Suprapubic skin (tissue), 4 donors: ENCODE data around the gene IZUMO1R. TPM values are rescaled to one million over a fixed set of nuclear protein-coding genes. Genes with fewer than 3 reads are reported as not detected.
"Not testable (repeated sequence)": the region's sequence is repeated elsewhere in the genome, so short reads cannot be mapped to it uniquely, and the experiment has no call there.

Experiments
- DNase-seq, 2 donors: peaks; one replicate each; pipeline ENCODE4 v3.0.0-alpha.2; 2019; ENCODE audit warnings: low spot score in 2 of 2
- H3K27ac ChIP-seq: fragments of 200-600 bp; sonication (generic); one replicate; pipeline ENCODE4 v1.5.1; 2019
- H3K27me3 ChIP-seq: fragments of 200-600 bp; sonication (generic); one replicate; pipeline ENCODE4 v1.5.1; 2019
- H3K36me3 ChIP-seq: fragments of 200-600 bp; sonication (generic); one replicate; pipeline ENCODE4 v1.5.1; 2019
- H3K4me1 ChIP-seq: fragments of 200-600 bp; sonication (generic); one replicate; pipeline ENCODE4 v1.5.1; 2019
- H3K4me3 ChIP-seq: fragments of 200-600 bp; sonication (generic); one replicate; pipeline ENCODE4 v1.5.1; 2019; ENCODE audit warnings: mild to moderate bottlenecking
- H3K9me3 ChIP-seq: fragments of 200-600 bp; sonication (generic); one replicate; pipeline ENCODE4 v1.5.1; 2019
- EP300 ChIP-seq: sonication (generic); formaldehyde crosslinking; IDR thresholded peaks from one replicate; pipeline ENCODE4 v1.6.1; 2017; ENCODE audit warnings: antibody characterized with exemption
- POLR2A ChIP-seq, 2 donors: fragments of 450-650 bp; IDR thresholded peaks; one replicate each; pipeline ENCODE4 v1.6.1; 2017; ENCODE audit warnings: antibody characterized with exemption in 2 of 2, mild to moderate bottlenecking in 2 of 2, moderate library complexity in 2 of 2
- POLR2AphosphoS5 ChIP-seq, 3 donors: sonication (generic); formaldehyde crosslinking; IDR thresholded peaks; one replicate each; pipeline ENCODE4 v1.6.1; 2017; ENCODE audit warnings: antibody characterized with exemption in 3 of 3
- WGBS: methylation state at CpG from one replicate; pipeline ENCODE4 v1.1.5; 2018; 5-methylcytosine and 5-hydroxymethylcytosine counted together
- total RNA-seq, 4 donors: library from RNA; depleted of rRNA; stranded (reverse); fragments of >200 nt; gene quantifications; one replicate each; pipeline ENCODE4 v1.1.0, GENCODE V29; 2016
- TF ChIP-seq, protein P1 (sequence below), 2 donors: fragments of 200-600 bp in 1 of 2; fragments of 450-650 bp in 1 of 2; sonication (generic) in 1 of 2; IDR thresholded peaks; one replicate each; pipeline ENCODE4 v1.5.1; 2016 to 2019; ENCODE audit warnings: antibody characterized with exemption in 2 of 2, mild to moderate bottlenecking in 1 of 2, moderate library complexity in 1 of 2

Gene IZUMO1R
- not detected for total RNA-seq

DNA sequence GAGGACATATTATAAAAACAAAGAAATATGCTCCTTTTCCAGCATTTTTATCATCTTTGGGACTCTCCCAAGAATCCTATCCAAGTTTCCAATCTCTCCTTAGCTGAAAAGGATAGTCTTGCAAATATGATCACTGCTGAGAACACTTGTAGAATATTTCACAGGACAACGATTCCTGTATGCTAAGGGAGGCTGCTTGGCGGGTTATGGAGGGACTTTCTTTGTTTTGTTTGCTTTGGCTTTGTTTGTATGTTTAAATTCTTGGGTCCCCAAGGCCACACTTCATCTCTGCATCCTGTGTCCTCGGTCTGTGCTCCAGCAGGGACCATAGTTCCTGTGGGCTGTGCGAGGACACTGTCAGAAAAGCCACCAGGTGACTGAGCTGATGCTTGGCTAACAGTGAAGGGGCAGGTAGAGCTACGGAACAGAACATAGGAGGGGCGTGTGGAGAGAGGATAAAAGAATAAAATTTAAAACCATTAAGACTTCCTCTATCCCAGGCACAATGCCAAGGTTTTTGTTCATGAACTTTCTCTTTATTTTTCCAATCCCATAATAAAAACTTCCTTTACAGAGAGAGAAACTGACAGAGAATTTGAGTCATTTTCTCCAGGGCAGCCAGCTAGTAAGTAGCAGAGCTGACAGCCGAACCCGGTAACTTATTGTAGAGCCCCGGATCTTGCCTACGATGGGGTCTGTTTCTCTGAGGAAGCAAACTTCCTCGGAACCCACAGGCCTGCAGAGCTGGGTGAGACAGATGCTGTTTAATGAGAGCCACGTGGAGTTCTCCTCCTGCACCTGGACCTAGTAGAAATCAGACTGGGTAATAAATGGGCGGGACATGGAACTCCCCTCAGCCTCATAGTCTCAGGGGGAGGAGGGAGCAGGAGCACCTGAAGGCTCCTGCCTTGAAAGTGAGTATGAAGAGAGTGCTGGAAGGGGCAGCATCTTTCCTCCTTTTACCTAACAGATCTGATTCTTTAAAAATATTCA, at the start of gene IZUMO1R:
Gene IZUMO1R, plus strand, starts transcription at position 615 of the 993 bp plus-strand sequence. CDS start 1,057 bp downstream, outside the sequence.
- Histone ChIP-seq H3K36me3 (no peaks in the 10 kb centered on the region), H3K27ac (no peak within 1 kb of the TSS), H3K4me1 (no peaks in the 10 kb centered on the region), H3K9me3 (no peaks in the 10 kb centered on the region), H3K4me3 (no peak within 1 kb of the TSS), H3K27me3 (no peaks in the 10 kb centered on the region)
- DNase-seq, result no peak
- 40% methylated on average over 13 of the region's 13 CpGs for WGBS
- no peak for TF ChIP-seq POLR2AphosphoS5 (IDR thresholded peaks at IDR 0.05)
- TF ChIP-seq POLR2A (IDR thresholded peaks at IDR 0.05), result no peak
- TF ChIP-seq EP300, result no peak
- TF ChIP-seq, protein P1, sequence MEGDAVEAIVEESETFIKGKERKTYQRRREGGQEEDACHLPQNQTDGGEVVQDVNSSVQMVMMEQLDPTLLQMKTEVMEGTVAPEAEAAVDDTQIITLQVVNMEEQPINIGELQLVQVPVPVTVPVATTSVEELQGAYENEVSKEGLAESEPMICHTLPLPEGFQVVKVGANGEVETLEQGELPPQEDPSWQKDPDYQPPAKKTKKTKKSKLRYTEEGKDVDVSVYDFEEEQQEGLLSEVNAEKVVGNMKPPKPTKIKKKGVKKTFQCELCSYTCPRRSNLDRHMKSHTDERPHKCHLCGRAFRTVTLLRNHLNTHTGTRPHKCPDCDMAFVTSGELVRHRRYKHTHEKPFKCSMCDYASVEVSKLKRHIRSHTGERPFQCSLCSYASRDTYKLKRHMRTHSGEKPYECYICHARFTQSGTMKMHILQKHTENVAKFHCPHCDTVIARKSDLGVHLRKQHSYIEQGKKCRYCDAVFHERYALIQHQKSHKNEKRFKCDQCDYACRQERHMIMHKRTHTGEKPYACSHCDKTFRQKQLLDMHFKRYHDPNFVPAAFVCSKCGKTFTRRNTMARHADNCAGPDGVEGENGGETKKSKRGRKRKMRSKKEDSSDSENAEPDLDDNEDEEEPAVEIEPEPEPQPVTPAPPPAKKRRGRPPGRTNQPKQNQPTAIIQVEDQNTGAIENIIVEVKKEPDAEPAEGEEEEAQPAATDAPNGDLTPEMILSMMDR (IDR thresholded peaks at IDR 0.05), result no peak

DNA sequence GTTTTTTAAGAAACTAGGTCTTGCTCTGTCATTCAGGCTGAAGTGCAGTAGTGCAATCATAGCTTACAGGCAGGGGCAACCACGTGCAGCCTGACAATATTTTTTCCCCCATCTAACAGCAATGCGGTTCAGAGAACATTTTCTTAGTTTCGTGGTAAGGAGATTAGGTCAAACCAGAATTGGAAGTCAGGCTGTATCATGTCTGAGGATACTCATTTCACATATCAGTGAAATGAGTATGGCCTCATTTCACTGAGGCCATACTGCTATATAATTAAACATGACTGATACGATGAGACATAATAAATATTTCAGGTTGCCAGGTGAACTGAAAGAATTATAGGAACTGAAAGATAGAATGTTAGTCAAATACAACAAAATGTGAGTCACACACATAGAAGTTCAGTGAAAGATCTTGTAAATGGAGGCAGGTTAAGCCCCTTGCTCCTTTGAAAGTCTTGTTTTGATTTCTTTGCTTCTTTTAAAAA, 32.5 kb upstream of the IZUMO1R start:
- no peaks in the 10 kb centered on the region for H3K4me1 ChIP-seq
- H3K27ac ChIP-seq, result no peak overlapping the region
- H3K36me3 ChIP-seq, result no peaks in the 10 kb centered on the region
- H3K4me3 ChIP-seq, result no peak overlapping the region
- no peaks in the 10 kb centered on the region for H3K27me3 ChIP-seq
- no peak for TF ChIP-seq POLR2A (IDR thresholded peaks at IDR 0.05)
- no peak for TF ChIP-seq EP300
- no peak for TF ChIP-seq POLR2AphosphoS5 (IDR thresholded peaks at IDR 0.05)
- TF ChIP-seq, protein P1 (IDR thresholded peaks at IDR 0.05), result no peak
- no peaks in the 10 kb centered on the region for H3K9me3 ChIP-seq
- no peak for DNase-seq
- WGBS, result 39% methylated on average over 4 of the region's 4 CpGs

DNA sequence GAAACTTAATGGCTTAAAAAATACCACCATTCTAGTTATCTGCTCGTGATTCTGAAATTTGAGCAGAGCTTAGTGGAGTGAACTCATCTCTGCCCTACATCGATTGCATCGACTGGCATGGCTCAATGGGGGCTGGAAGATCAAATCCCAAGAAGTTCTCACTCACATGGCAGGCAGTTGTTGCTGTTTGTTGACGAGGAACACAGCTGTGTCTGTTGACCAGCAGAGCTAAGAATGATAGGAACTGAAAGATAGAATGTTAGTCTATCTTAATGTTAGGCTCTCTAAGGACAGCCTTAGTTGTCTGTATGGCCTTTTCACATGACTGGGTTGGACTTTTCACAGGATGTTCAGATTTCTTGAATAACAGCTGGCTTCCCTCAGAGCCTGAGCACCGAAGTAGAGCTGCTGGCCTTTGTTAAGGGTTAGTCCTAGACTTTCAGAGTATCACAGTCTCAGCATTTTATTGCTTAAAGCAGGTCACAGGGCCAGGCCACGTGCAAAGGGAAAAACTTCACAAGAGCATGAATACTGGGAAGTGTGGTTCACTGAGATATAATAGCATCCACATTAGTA, 31.6 kb upstream of the IZUMO1R start:
- H3K9me3 ChIP-seq, result no peaks in the 10 kb centered on the region
- DNase-seq, result no peak
- H3K4me3 ChIP-seq, result no peak overlapping the region
- H3K27me3 ChIP-seq, result no peaks in the 10 kb centered on the region
- no peak overlapping the region for H3K27ac ChIP-seq
- H3K36me3 ChIP-seq, result no peaks in the 10 kb centered on the region
- 55% methylated on average over 6 of the region's 6 CpGs for WGBS
- no peak for TF ChIP-seq POLR2A (IDR thresholded peaks at IDR 0.05)
- TF ChIP-seq EP300, result no peak
- TF ChIP-seq, protein P1 (IDR thresholded peaks at IDR 0.05), result no peak
- no peak for TF ChIP-seq POLR2AphosphoS5 (IDR thresholded peaks at IDR 0.05)
- no peaks in the 10 kb centered on the region for H3K4me1 ChIP-seq

DNA sequence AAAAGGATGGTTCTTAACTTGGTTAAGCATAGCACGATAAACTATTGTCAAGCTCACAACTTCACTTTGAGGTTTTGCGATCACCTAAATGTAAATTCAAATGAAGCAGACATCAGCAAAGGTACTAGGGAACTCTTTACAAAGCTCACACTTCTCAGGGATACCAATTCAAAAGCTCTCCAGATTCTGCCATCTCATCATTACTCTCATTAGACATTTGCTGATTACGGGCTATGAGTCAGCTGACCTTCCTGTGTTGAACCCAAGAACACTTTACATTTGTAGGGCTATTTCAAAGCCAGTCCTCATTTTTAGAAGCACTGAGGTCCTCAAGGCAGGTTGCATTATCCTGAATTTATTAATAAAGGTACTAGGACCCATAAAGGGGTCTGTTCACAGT, 28.4 kb upstream of the IZUMO1R start:
- no peaks in the 10 kb centered on the region for H3K36me3 ChIP-seq
- DNase-seq, result no peak
- H3K4me3 ChIP-seq, result no peak overlapping the region
- TF ChIP-seq, protein P1 (IDR thresholded peaks at IDR 0.05), result no peak
- TF ChIP-seq POLR2A (IDR thresholded peaks at IDR 0.05), result no peak
- no peak for TF ChIP-seq EP300
- no peak for TF ChIP-seq POLR2AphosphoS5 (IDR thresholded peaks at IDR 0.05)
- no peaks in the 10 kb centered on the region for H3K9me3 ChIP-seq
- 89% methylated on average over 3 of the region's 3 CpGs for WGBS
- H3K27ac ChIP-seq, result no peak overlapping the region
- H3K4me1 ChIP-seq, result no peaks in the 10 kb centered on the region
- no peaks in the 10 kb centered on the region for H3K27me3 ChIP-seq

DNA sequence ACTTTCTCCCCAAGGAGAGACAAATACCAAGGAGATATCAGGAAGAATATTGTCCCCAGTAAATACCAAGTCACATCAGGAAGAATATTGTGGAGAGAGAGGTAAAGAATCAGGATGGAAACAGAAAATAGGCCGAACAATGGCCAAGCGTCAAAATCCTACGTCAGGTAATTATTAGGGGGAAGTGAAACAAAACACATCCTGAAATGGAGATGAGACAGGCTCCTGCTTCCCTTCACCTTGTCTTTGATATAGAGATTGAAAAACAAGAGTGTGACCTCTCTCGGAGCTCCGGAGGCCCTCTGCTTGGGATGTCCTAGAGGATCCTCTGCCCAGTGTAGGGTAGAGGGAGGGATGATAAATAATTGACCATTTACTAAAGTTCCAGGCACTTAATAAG, 27.4 kb upstream of the IZUMO1R start:
- Histone ChIP-seq H3K4me1 (no peaks in the 10 kb centered on the region), H3K36me3 (no peaks in the 10 kb centered on the region), H3K27me3 (no peaks in the 10 kb centered on the region), H3K9me3 (no peaks in the 10 kb centered on the region), H3K27ac (no peak overlapping the region), H3K4me3 (no peak overlapping the region)
- TF ChIP-seq EP300 (no peak), POLR2A (IDR thresholded peaks at IDR 0.05) (no peak), POLR2AphosphoS5 (IDR thresholded peaks at IDR 0.05) (no peak)
- TF ChIP-seq, protein P1 (IDR thresholded peaks at IDR 0.05), result no peak
- DNase-seq, result no peak
- 89% methylated on average over 5 of the region's 5 CpGs for WGBS

DNA sequence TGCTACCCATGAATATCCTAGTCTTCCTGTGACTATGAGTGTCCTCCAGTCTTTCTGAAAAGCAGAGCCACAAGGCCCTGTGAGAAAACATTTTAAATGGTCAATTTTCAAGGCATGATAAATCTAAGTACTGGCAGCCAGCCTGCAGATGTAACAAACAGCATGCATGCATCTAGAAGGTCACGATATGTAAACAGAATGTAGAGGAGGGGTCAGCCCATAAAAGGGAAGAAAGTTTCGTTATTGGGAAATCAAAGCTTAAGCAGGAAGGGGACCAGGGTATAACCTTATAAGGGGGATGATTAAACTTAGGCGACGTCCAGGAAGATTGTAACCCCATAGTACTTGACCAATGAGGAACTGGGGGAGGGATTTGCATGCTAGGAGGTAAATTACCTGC, 26.2 kb upstream of the IZUMO1R start:
- not testable (repeated sequence) for H3K27ac ChIP-seq, DNase-seq, H3K4me3 ChIP-seq, H3K36me3 ChIP-seq, H3K27me3 ChIP-seq, H3K4me1 ChIP-seq, H3K9me3 ChIP-seq
- 71% methylated on average over 4 of the region's 4 CpGs for WGBS
